GM12801 (cell line): ENCODE measurements around the gene NOB1.

Source experiments
- TF ChIP-seq, protein P1 (sequence below): IDR thresholded peaks from one replicate; pipeline ENCODE4 v1.5.1; 2011; ENCODE audit warnings: control low read depth; ENCODE audit not compliant: insufficient read length; ENCODE audit errors: extremely low read depth

Gene NOB1

GRCh38 chr16:69769404-69769803 lies 14.7 kb upstream of the NOB1 start:
- TF ChIP-seq, protein P1, sequence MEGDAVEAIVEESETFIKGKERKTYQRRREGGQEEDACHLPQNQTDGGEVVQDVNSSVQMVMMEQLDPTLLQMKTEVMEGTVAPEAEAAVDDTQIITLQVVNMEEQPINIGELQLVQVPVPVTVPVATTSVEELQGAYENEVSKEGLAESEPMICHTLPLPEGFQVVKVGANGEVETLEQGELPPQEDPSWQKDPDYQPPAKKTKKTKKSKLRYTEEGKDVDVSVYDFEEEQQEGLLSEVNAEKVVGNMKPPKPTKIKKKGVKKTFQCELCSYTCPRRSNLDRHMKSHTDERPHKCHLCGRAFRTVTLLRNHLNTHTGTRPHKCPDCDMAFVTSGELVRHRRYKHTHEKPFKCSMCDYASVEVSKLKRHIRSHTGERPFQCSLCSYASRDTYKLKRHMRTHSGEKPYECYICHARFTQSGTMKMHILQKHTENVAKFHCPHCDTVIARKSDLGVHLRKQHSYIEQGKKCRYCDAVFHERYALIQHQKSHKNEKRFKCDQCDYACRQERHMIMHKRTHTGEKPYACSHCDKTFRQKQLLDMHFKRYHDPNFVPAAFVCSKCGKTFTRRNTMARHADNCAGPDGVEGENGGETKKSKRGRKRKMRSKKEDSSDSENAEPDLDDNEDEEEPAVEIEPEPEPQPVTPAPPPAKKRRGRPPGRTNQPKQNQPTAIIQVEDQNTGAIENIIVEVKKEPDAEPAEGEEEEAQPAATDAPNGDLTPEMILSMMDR: no peak

- TF ChIP-seq, protein P1: no peak
Measured at GRCh38 chr16:69768666-69769065, 13.9 kb upstream of the NOB1 start.

GRCh38 chr16:69767459-69768229 lies 12.9 kb upstream of the NOB1 start:
- TF ChIP-seq, protein P1: no peak

DNA sequence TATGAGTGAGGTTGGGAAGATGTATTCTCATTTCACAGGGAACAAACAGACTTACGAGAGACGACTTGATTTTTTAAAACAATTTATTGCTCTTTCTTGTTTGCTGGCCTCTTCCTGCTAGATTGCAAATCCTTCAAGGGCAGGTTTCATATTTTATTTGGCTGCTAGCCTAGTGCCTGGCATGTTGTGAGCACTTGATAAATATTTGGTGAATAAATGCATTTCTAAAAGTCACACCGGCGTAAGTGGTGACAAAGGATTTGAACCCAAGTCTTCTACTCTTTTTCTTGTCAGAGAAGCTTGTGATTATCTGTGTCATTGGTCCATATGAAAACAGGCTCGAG lies 8.8 kb upstream of the NOB1 start:
- TF ChIP-seq, protein P1: no peak

- TF ChIP-seq, protein P1: no peak
Measured at GRCh38 chr16:69762814-69763598, 8.3 kb upstream of the NOB1 start.

- TF ChIP-seq, protein P1: no peak
Measured at GRCh38 chr16:69761983-69762813, 7.5 kb upstream of the NOB1 start, which contains the start of gene WWP2. TSS of gene WWP2 (plus strand) at chr16:69762332. CDS start at chr16:69787011, 24,679 bp downstream.

DNA sequence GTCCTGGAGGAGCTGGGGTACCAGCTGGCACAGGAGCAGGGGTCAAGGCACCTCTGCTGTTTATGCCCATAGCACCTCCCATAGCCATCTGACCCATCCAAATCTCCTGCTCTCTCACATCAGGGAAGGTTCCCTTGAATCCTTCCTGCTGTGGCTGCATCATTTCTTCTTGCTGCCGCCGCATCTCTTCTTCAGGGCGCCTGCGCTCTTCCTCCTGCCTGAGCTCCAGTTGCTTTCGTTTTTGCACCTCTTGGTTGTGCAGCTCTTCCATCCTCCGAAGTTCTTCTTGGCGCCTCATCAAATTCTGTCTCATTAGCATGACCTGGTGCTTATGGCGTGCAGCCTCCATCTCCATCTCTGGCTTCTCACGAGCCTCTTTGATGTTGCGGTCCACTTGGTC lies 2.0 kb upstream of the NOB1 start:
- TF ChIP-seq, protein P1: no peak
